ENCODE measurements around the gene SUGP2. TPM values are rescaled to one million over a fixed set of nuclear protein-coding genes. Genes with fewer than 3 reads are reported as not detected.

The SUGP2 gene
- total RNA-seq, 1 experiment from 2014 or later = 57.3 TPM

DNA sequence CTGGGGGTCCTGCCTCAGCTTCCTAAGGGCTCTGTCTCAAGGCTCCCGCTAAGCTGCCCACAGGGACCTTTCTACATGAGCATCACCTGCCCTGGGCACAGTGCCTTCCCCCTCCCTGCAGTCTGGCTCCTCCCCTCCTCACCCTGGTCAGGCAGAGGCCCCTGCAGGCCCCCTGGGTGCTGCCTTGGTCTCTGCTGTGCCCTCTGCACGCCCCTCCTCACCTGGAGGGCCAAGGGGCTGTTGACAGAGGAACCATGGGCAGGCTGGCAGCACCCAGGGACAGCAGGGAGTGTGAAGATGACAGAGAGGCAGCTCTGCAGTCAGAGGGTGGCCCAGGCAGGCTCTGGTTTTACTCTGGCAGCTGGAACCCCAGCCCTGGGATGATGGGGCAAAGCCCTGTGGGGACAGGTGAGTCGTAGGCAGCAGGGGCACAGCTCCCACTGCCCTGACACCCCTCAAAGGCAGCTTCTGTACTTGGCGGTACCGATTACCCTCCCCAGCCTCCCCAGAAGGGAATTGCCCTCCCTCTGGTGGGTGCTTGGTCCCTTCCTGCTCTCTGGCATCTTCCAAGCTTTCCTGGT lies 43.1 kb downstream of the SUGP2 start:
- no peak overlapping the region for H3K4me3 ChIP-seq
- DNase-seq = no peak
- H3K36me3 ChIP-seq = peaks cover 36% of the 10 kb centered on the region
- H3K27me3 ChIP-seq = no peaks in the 10 kb centered on the region
- no peaks in the 10 kb centered on the region for H3K9me3 ChIP-seq

DNA sequence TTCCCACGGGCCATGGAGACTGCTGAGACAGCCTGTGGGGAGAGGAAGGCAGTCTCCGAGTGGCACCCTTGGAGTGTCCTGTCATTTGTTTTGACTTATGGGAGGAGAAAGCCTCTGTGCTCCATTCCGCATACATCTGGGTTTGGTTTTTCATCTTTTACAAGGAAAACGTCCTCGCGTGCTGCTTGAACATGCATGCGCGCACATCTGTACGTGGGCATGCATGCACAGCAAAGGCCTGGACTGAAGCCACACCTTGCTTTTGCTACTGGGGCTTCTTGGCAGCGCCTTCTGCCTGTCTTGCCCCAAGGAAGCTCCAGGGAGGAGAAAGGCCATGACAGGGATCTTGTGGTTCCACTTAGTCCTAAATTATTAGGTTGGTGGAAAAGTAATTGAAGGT lies 44.0 kb downstream of the SUGP2 start:
- Histone ChIP-seq H3K9me3 (no peaks in the 10 kb centered on the region), H3K4me3 (no peak overlapping the region), H3K36me3 (peaks cover 27% of the 10 kb centered on the region), H3K27me3 (no peaks in the 10 kb centered on the region; the same call in 1 of the 2 replicates)
- no peak for DNase-seq

- peaks cover 5% of the 10 kb centered on the region; the same call in 1 of the 2 replicates for H3K27me3 ChIP-seq
- 0 out of 2 replicates have a peak, but pooled peaks cover 2% of the 10 kb centered on the region for H3K9me3 ChIP-seq
- H3K4me3 ChIP-seq = no peak overlapping the region
- DNase-seq = no peak
- peaks cover 9% of the 10 kb centered on the region for H3K36me3 ChIP-seq
Observed at GRCh38 chr19:18987456-18987855, 45.9 kb downstream of the SUGP2 start.

GRCh38 chr19:18985257-18985656 lies 48.1 kb downstream of the SUGP2 start:
- 0 out of 2 replicates have a peak, but pooled peaks cover 2% of the 10 kb centered on the region for H3K9me3 ChIP-seq
- no peak overlapping the region for H3K4me3 ChIP-seq
- DNase-seq = no peak
- peaks cover 6% of the 10 kb centered on the region; the same call in 1 of the 2 replicates for H3K27me3 ChIP-seq
- no peaks in the 10 kb centered on the region for H3K36me3 ChIP-seq

GRCh38 chr19:18984251-18984650 lies 49.1 kb downstream of the SUGP2 start:
- Histone ChIP-seq H3K27me3 (peaks cover 6% of the 10 kb centered on the region; the same call in 1 of the 2 replicates), H3K36me3 (no peaks in the 10 kb centered on the region), H3K9me3 (0 out of 2 replicates have a peak, but pooled peaks cover 2% of the 10 kb centered on the region), H3K4me3 (no peak overlapping the region)
- no peak for DNase-seq

DNA sequence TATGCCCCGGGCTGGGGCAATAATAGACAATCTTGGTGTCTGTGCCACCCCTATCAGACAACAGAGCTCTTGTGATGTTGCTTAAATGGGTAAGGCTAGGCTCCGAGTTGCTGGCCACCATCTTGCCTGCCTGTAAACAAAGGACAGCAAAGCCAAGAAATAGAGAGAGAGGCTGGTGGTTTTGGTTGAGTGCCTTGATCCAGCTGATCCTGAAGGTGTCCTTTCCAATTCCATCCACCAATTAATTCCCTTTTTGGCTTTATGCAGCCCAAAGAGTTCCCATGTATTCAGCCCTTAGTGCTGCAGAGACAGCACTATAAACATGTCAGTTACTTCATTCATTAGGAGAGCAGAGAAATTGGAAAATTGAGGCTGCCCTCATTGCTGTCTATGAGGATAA lies 50.6 kb downstream of the SUGP2 start:
- H3K36me3 ChIP-seq = no peaks in the 10 kb centered on the region
- DNase-seq = no peak
- H3K4me3 ChIP-seq = no peak overlapping the region
- H3K27me3 ChIP-seq = peaks cover 6% of the 10 kb centered on the region; the same call in 1 of the 2 replicates
- H3K9me3 ChIP-seq = 0 out of 2 replicates have a peak, but pooled peaks cover 2% of the 10 kb centered on the region

DNA sequence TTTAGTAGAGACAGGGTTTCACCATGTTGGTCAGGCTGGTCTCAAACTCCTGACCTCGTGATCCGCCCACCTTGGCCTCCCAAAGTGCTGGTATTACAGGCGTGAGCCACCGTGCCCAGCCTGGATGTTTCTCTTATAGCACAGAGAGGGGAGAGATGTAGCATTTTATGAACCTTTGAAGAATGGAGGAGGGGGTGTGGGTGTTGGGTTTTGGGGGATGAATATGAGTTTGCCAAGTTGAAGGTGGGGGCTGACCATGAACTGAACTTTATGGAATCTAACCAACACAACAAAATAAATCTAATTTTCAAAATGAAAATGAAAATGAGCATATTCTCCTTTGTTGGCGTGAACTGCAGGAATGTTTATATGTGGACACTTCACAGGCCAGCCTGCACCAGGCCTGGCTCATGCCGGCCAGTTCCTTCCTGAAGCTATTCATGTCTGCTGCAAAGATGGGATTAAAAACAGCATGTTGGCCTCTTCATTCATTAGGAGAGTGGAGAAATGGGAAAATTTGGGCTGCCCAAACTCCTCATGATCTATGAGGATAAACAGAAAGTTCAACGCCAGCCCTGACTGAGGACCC lies 52.8 kb downstream of the SUGP2 start:
- Histone ChIP-seq H3K36me3 (no peaks in the 10 kb centered on the region), H3K27me3 (peaks cover 6% of the 10 kb centered on the region; the same call in 1 of the 2 replicates), H3K9me3 (0 out of 2 replicates have a peak, but pooled peaks cover 2% of the 10 kb centered on the region), H3K4me3 (no peak overlapping the region)
- DNase-seq = no peak

GRCh38 chr19:18978616-18979015 lies 54.7 kb downstream of the SUGP2 start:
- no peak overlapping the region for H3K4me3 ChIP-seq
- no peaks in the 10 kb centered on the region for H3K36me3 ChIP-seq
- no peak for DNase-seq
- 0 out of 2 replicates have a peak, but pooled peaks cover 2% of the 10 kb centered on the region for H3K9me3 ChIP-seq
- peaks cover 6% of the 10 kb centered on the region; the same call in 1 of the 2 replicates for H3K27me3 ChIP-seq

GRCh38 chr19:18975869-18976268 lies 57.4 kb downstream of the SUGP2 start:
- H3K36me3 ChIP-seq = no peaks in the 10 kb centered on the region
- DNase-seq = no peak
- no peaks in the 10 kb centered on the region for H3K9me3 ChIP-seq
- no peak overlapping the region for H3K4me3 ChIP-seq
- H3K27me3 ChIP-seq = no peaks in the 10 kb centered on the region

- H3K9me3 ChIP-seq = no peaks in the 10 kb centered on the region
- no peaks in the 10 kb centered on the region for H3K36me3 ChIP-seq
- H3K4me3 ChIP-seq = no peak overlapping the region
- H3K27me3 ChIP-seq = no peaks in the 10 kb centered on the region
- no peak for DNase-seq
Observed at GRCh38 chr19:18975011-18975410, 58.3 kb downstream of the SUGP2 start.

- H3K27me3 ChIP-seq = no peaks in the 10 kb centered on the region
- H3K36me3 ChIP-seq = no peaks in the 10 kb centered on the region
- no peak overlapping the region for H3K4me3 ChIP-seq
- H3K9me3 ChIP-seq = no peaks in the 10 kb centered on the region
- DNase-seq = no peak
Observed at GRCh38 chr19:18972851-18973250, 60.5 kb downstream of the SUGP2 start.

- Histone ChIP-seq H3K4me3 (no peak overlapping the region), H3K9me3 (no peaks in the 10 kb centered on the region), H3K36me3 (no peaks in the 10 kb centered on the region), H3K27me3 (no peaks in the 10 kb centered on the region)
- DNase-seq = peak; percentile 48
Observed at GRCh38 chr19:18972301-18972811, 61.0 kb downstream of the SUGP2 start.

- Histone ChIP-seq H3K36me3 (no peaks in the 10 kb centered on the region), H3K27me3 (no peaks in the 10 kb centered on the region), H3K9me3 (no peaks in the 10 kb centered on the region), H3K4me3 (no peak overlapping the region)
- peak; percentile 37 for DNase-seq
Observed at GRCh38 chr19:18969931-18970659, 63.2 kb downstream of the SUGP2 start.

GRCh38 chr19:18967358-18968146 lies 65.8 kb downstream of the SUGP2 start:
- Histone ChIP-seq H3K4me3 (no peak overlapping the region), H3K27me3 (no peaks in the 10 kb centered on the region), H3K9me3 (no peaks in the 10 kb centered on the region), H3K36me3 (no peaks in the 10 kb centered on the region)
- peak; percentile 77 for DNase-seq

- H3K4me3 ChIP-seq = no peak overlapping the region
- no peaks in the 10 kb centered on the region for H3K27me3 ChIP-seq
- H3K36me3 ChIP-seq = no peaks in the 10 kb centered on the region
- no peak for DNase-seq
- H3K9me3 ChIP-seq = no peaks in the 10 kb centered on the region
Observed at GRCh38 chr19:18966307-18966706, 67.0 kb downstream of the SUGP2 start.

GRCh38 chr19:18964121-18964520 lies 69.2 kb downstream of the SUGP2 start:
- no peak for DNase-seq
- Histone ChIP-seq H3K36me3 (no peaks in the 10 kb centered on the region), H3K4me3 (no peak overlapping the region), H3K9me3 (no peaks in the 10 kb centered on the region), H3K27me3 (no peaks in the 10 kb centered on the region; the same call in none of the 2 replicates)

Measured in MG63 (cell line).